Brain microvascular endothelial cell (primary cell): ENCODE data around the gene TXNRD2.

Experiments
- DNase-seq: peaks from one replicate; pipeline ENCODE4 v3.0.0-alpha.2; 2020
- H3K27ac ChIP-seq: fragments of 250-450 bp; sonication (Bioruptor Pico); 2 replicates; pipeline ENCODE4 v1.5.1; 2020; ENCODE audit warnings: mild to moderate bottlenecking, moderate library complexity
- H3K27me3 ChIP-seq: fragments of 250-450 bp; sonication (Bioruptor Pico); replicated peaks from 2 replicates; pipeline ENCODE4 v1.5.1; 2020; ENCODE audit warnings: mild to moderate bottlenecking
- H3K36me3 ChIP-seq: fragments of 250-450 bp; sonication (Bioruptor Pico); replicated peaks from 2 replicates; pipeline ENCODE4 v1.5.1; 2020; ENCODE audit warnings: mild to moderate bottlenecking
- H3K4me3 ChIP-seq: 2 replicates; pipeline ENCODE4 v1.5.1; 2011; ENCODE audit warnings: low read depth, mild to moderate bottlenecking, control low read depth, low read length, moderate library complexity
- CTCF ChIP-seq: IDR thresholded peaks from 2 replicates; pipeline ENCODE4 v1.5.1; 2011; ENCODE audit warnings: low read depth, mild to moderate bottlenecking, moderate library complexity, low read length, control low read depth, inconsistent platforms; ENCODE audit errors: missing control alignments
- in situ Hi-C: cut with HindIII; loops from 2 replicates; pipeline ENCODE4 v1.10.0; 2017; ENCODE audit warnings: low sequenced_read_pairs, low pct_ligation_motif_present

TXNRD2 gene

DNA sequence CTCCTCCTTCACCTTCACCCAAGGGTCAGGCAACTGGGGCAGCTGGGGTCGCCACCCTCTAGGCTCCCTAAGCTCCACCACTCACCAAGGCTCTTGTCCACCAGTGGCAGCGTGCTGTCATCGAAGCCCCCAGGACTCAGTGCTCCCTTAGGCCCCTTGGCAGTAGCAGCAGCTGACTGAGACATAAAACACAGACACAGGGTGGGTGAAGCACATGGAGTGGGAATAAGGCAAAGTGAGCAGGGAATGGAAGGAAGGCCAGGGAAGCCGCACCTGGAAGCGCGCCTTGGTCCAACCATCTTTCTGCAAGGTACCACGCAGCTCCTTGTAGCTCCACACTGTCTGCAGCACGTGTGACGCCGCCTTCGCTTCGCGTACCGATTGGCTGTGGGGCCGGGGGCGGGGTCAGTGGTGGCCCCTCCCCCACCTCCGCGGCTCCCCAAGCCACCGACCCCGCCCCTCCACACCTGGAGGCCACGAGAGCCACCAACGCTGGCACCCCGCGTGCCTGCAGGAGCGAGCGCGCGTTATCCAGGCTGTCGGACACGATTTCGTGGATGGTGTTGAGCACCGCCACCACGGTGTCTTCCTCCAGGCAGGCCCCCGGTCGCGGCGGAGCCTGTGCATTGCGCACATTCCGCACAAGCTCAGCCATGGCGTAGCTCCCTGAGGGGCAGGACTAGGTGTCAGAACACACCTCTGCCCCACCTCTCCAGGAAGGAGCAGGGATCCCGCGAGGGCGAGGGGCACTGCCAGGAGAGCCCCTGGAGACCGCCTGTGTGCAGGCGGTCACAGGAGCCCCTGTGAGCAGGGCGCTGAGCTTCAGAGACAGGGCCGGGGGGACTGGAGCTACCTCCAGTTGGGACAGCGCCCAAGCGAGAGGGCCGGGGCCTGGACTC, 31.3 kb upstream of the TXNRD2 start:
- Histone ChIP-seq H3K36me3 (peaks cover 11% of the 10 kb centered on the region), H3K4me3 (no peak overlapping the region), H3K27me3 (no peaks in the 10 kb centered on the region), H3K27ac (no peak overlapping the region)
- DNase-seq: no peak
- in situ Hi-C loops: no loop called here
- no peak for TF ChIP-seq CTCF

- in situ Hi-C loops: no loop called here
- Histone ChIP-seq H3K36me3 (peaks cover 18% of the 10 kb centered on the region), H3K27ac (no peak overlapping the region), H3K4me3 (no peak overlapping the region), H3K27me3 (no peaks in the 10 kb centered on the region)
- no peak for DNase-seq
- TF ChIP-seq CTCF: no peak
Measured at GRCh38 chr22:19972251-19972650, 30.6 kb upstream of the TXNRD2 start.

DNA sequence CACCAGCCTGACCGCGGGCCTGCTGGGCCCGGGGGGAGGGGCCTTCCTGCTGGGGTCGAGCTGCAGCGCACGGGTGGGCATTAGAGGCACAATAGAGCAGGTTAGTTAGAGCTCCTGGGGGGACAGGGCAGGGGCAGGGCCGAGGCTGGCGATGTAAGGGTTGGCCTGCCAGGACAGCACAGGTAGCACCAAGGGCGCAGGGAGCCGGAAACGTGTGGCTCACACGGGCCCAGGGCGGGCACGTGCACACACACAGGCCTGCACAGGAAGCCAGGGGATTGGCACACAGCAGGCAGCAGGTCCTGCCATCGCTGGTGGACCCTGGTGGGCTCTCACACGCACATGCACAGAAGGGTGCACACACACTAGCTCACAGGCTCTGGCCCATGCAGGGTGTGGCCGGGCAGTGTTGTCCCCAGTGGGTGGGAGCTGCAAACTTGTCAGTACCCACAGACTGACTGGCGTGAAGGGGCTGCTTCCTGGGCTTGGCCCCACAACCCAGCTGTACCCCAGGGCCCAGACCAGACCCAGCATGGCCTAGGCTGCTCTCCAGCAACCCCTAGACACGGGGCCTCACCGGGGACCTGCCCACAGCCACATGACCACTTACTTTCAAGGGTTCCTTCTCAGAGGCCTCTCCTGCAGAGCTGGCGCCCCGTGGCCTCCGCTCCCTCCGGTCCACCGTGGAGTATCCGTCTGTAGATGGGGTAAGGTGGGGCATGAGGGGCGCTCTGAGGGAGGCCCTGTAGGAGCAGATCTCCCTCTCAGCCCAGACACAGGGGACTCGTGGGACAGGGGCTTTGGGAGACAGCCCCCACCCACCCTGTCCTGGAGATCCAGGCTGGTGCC, 29.9 kb upstream of the TXNRD2 start:
- Histone ChIP-seq H3K4me3 (no peak overlapping the region), H3K27ac (no peak overlapping the region), H3K36me3 (peaks cover 23% of the 10 kb centered on the region), H3K27me3 (no peaks in the 10 kb centered on the region)
- in situ Hi-C loops: no loop called here
- no peak for DNase-seq
- no peak for TF ChIP-seq CTCF

- Histone ChIP-seq H3K36me3 (peaks cover 23% of the 10 kb centered on the region), H3K27me3 (no peaks in the 10 kb centered on the region), H3K27ac (no peak overlapping the region), H3K4me3 (no peak overlapping the region)
- peak; percentile 30 for DNase-seq
- in situ Hi-C loops: no loop called here
- TF ChIP-seq CTCF: peak; percentile 94
Measured at GRCh38 chr22:19970479-19971275, 29.1 kb upstream of the TXNRD2 start.

GRCh38 chr22:19970031-19970478, 28.4 kb upstream of the TXNRD2 start:
- H3K27ac ChIP-seq: no peak overlapping the region
- H3K27me3 ChIP-seq: no peaks in the 10 kb centered on the region
- no peak for TF ChIP-seq CTCF
- in situ Hi-C loops: no loop called here
- DNase-seq: no peak
- peaks cover 23% of the 10 kb centered on the region for H3K36me3 ChIP-seq
- H3K4me3 ChIP-seq: no peak overlapping the region
